ENCODE data around the gene CAMSAP1. TPM values are rescaled to one million over a fixed set of nuclear protein-coding genes. Genes with fewer than 3 reads are reported as not detected.
A peak's percentile ranks its signal among the peaks of the same experiment; 100 is the strongest.

The CAMSAP1 gene
- total RNA-seq, 1 donor from 2014 or later = 34.8 TPM

- TF ChIP-seq CTCF (IDR thresholded peaks at IDR 0.05; ENCODE audit: insufficient read depth, low read depth, low read length) = no peak
- TF ChIP-seq EZH2 (IDR thresholded peaks at IDR 0.05; ENCODE audit: insufficient read depth, low read length) = no peak
- Histone ChIP-seq H3K79me2 (ENCODE audit: insufficient read depth, low read length) (peaks cover 100% of the 10 kb centered on the region), H3K9ac (ENCODE audit: low read length) (peak overlapping the region; percentile 43), H2AFZ (ENCODE audit: low read depth, low read length) (no peak overlapping the region), H3K27me3 (ENCODE audit: insufficient read depth, low read length) (no peaks in the 10 kb centered on the region), H3K4me1 (ENCODE audit: insufficient read depth, low read length) (peaks cover 43% of the 10 kb centered on the region), H3K4me3 (ENCODE audit: insufficient read depth, low read depth, low read length) (no peak overlapping the region), H3K27ac (ENCODE audit: low read depth, low read length) (peak overlapping the region; percentile 49), H3K4me2 (ENCODE audit: low read length) (peak overlapping the region; percentile 64), H3K9me3 (ENCODE audit: insufficient read depth, low read depth, low read length) (no peaks in the 10 kb centered on the region), H3K36me3 (ENCODE audit: insufficient read depth, low read length) (no peaks in the 10 kb centered on the region), H4K20me1 (ENCODE audit: insufficient read depth, low read length) (peaks cover 100% of the 10 kb centered on the region)
- DNase-seq (ENCODE audit: low read depth) (peak; percentile 77), FAIRE-seq (no peak)
- Mint-ChIP-seq H3K4me3 (ENCODE audit: unreplicated experiment) (peak overlapping the region; percentile 40), H3K27me3 (ENCODE audit: low read depth, unreplicated experiment) (no peaks in the 10 kb centered on the region), H3K36me3 (ENCODE audit: low read depth, unreplicated experiment) (peaks cover 8% of the 10 kb centered on the region), H3K27ac (ENCODE audit: unreplicated experiment) (peak overlapping the region; percentile 63), H3K9me3 (ENCODE audit: unreplicated experiment) (no peaks in the 10 kb centered on the region), H3K4me1 (ENCODE audit: low read depth, unreplicated experiment) (peaks cover 59% of the 10 kb centered on the region)
These were observed 21.0 kb downstream of the CAMSAP1 start for GRCh38 chr9:135886147-135886981.

- Mint-ChIP-seq H3K4me3 (ENCODE audit: unreplicated experiment) (no peak overlapping the region), H3K36me3 (ENCODE audit: low read depth, unreplicated experiment) (peaks cover 5% of the 10 kb centered on the region), H3K27me3 (ENCODE audit: low read depth, unreplicated experiment) (no peaks in the 10 kb centered on the region), H3K9me3 (ENCODE audit: unreplicated experiment) (no peaks in the 10 kb centered on the region), H3K27ac (ENCODE audit: unreplicated experiment) (peak overlapping the region; percentile 63), H3K4me1 (ENCODE audit: low read depth, unreplicated experiment) (peaks cover 59% of the 10 kb centered on the region)
- H3K4me3 ChIP-seq (ENCODE audit: insufficient read depth, low read depth, low read length) = no peak overlapping the region
- no peaks in the 10 kb centered on the region for H3K27me3 ChIP-seq (ENCODE audit: insufficient read depth, low read length)
- TF ChIP-seq CTCF (IDR thresholded peaks at IDR 0.05; ENCODE audit: insufficient read depth, low read depth, low read length) = no peak
- H2AFZ ChIP-seq (ENCODE audit: low read depth, low read length) = no peak overlapping the region
- no peak for FAIRE-seq
- no peaks in the 10 kb centered on the region for H3K36me3 ChIP-seq (ENCODE audit: insufficient read depth, low read length)
- H4K20me1 ChIP-seq (ENCODE audit: insufficient read depth, low read length) = peaks cover 98% of the 10 kb centered on the region
- DNase-seq (ENCODE audit: low read depth) = peak; percentile 65
- H3K27ac ChIP-seq (ENCODE audit: low read depth, low read length) = peak overlapping the region; percentile 37
- H3K9ac ChIP-seq (ENCODE audit: low read length) = peak overlapping the region; percentile 33
- peak overlapping the region; percentile 64 for H3K4me2 ChIP-seq (ENCODE audit: low read length)
- peaks cover 43% of the 10 kb centered on the region for H3K4me1 ChIP-seq (ENCODE audit: insufficient read depth, low read length)
- peaks cover 99% of the 10 kb centered on the region for H3K79me2 ChIP-seq (ENCODE audit: insufficient read depth, low read length)
- H3K9me3 ChIP-seq (ENCODE audit: insufficient read depth, low read depth, low read length) = no peaks in the 10 kb centered on the region
These were observed 22.1 kb downstream of the CAMSAP1 start for GRCh38 chr9:135885100-135885853.
